HepG2 (cell line): ENCODE data around the gene IER2. TPM values are rescaled to one million over a fixed set of nuclear protein-coding genes. Genes with fewer than 3 reads are reported as not detected.

Experiments used
- ATF6 ChIP-seq: sonication (generic); formaldehyde crosslinking; conservative IDR thresholded peaks from 2 replicates; pipeline ENCODE4 v1.4.0; 2020; ENCODE audit warnings: missing genetic modification reagents
- BORCS8-MEF2B ChIP-seq: sonication (generic); formaldehyde crosslinking; IDR thresholded peaks from 2 replicates; pipeline ENCODE4 v1.8.0; 2022; ENCODE audit warnings: mild to moderate bottlenecking, missing genetic modification reagents
- CTCF ChIP-seq: sonication (generic); formaldehyde crosslinking; IDR thresholded peaks from 2 replicates; pipeline ENCODE4 v1.5.0; 2020; ENCODE audit warnings: mild to moderate bottlenecking, missing genetic modification reagents, moderate library complexity
- FOXC1 ChIP-seq: sonication (generic); formaldehyde crosslinking; IDR thresholded peaks from 2 replicates; pipeline ENCODE4 v1.8.0; 2022; ENCODE audit warnings: mild to moderate bottlenecking, missing genetic modification reagents, borderline replicate concordance
- HNF4G ChIP-seq, 2 experiments: sonication (generic) in 1 of 2; formaldehyde crosslinking in 1 of 2; IDR thresholded peaks; 2 replicates each; pipeline versions ENCODE4 v1.4.0 to v1.6.1; 2011 to 2020; ENCODE audit warnings: borderline replicate concordance in 2 of 2, low read depth in 2 of 2, mild to moderate bottlenecking in 2 of 2, low read length in 1 of 2, missing genetic modification reagents in 1 of 2, moderate library complexity in 1 of 2
- ISL2 ChIP-seq: sonication (generic); formaldehyde crosslinking; IDR thresholded peaks from 2 replicates; pipeline ENCODE4 v1.5.0; 2020; ENCODE audit warnings: missing genetic modification reagents
- ISX ChIP-seq: sonication (generic); formaldehyde crosslinking; conservative IDR thresholded peaks from 2 replicates; pipeline ENCODE4 v1.5.0; 2020; ENCODE audit warnings: missing genetic modification reagents
- KLF11 ChIP-seq: IDR thresholded peaks from 2 replicates; pipeline ENCODE4 v1.6.1; 2016; ENCODE audit warnings: missing compliant biosample characterization
- MTA1 ChIP-seq: sonication (generic); formaldehyde crosslinking; IDR thresholded peaks from 2 replicates; pipeline ENCODE4 v1.4.0; 2020; ENCODE audit warnings: missing genetic modification reagents, mild to moderate bottlenecking, borderline replicate concordance
- MYNN ChIP-seq: sonication (generic); formaldehyde crosslinking; IDR thresholded peaks from 2 replicates; pipeline ENCODE4 v1.4.0; 2020; ENCODE audit warnings: mild to moderate bottlenecking, low read depth, missing genetic modification reagents
- PTBP1 ChIP-seq: fragments of 200-400 bp; formaldehyde crosslinking; IDR thresholded peaks from 2 replicates; pipeline ENCODE4 v1.6.1; 2018; ENCODE audit warnings: low read length, low read depth; ENCODE audit not compliant: poor library complexity, severe bottlenecking
- SAFB2 ChIP-seq: sonication (generic); formaldehyde crosslinking; IDR thresholded peaks from 2 replicates; pipeline ENCODE4 v1.5.1; 2020; ENCODE audit warnings: missing genetic modification reagents, low read depth, mild to moderate bottlenecking, borderline replicate concordance
- SIX1 ChIP-seq: sonication (generic); formaldehyde crosslinking; IDR thresholded peaks from 2 replicates; pipeline ENCODE4 v1.4.0; 2020; ENCODE audit warnings: missing genetic modification reagents, borderline replicate concordance
- TFAP4 ChIP-seq: sonication (generic); IDR thresholded peaks from 2 replicates; pipeline ENCODE4 v1.6.1; 2016; ENCODE audit warnings: low read depth, borderline replicate concordance
- ZMAT3 ChIP-seq: sonication (generic); formaldehyde crosslinking; conservative IDR thresholded peaks from 2 replicates; pipeline ENCODE4 v1.7.0; 2021; ENCODE audit warnings: missing genetic modification reagents
- ZNF451 ChIP-seq: sonication (generic); formaldehyde crosslinking; IDR thresholded peaks from 2 replicates; pipeline ENCODE4 v1.5.0; 2020; ENCODE audit warnings: mild to moderate bottlenecking, missing genetic modification reagents
- ZNF558 ChIP-seq: sonication (generic); formaldehyde crosslinking; IDR thresholded peaks from 2 replicates; pipeline ENCODE4 v1.9.0; 2022; ENCODE audit warnings: mild to moderate bottlenecking, missing genetic modification reagents, borderline replicate concordance
- polyA plus RNA-seq, 8 experiments: library from polyadenylated mRNA; depleted of rRNA in 3 of 8; stranded (reverse) in 7 of 8; unstranded in 1 of 8; fragments of >200 nt; fragmentation: Illumina TruSeq in 4 of 8; extraction: Trizol in 4 of 8; gene quantifications; 2 replicates each; pipeline versions ENCODE4 v1.2.1 to v1.2.3, GENCODE V29; 2011 to 2016; ENCODE audit warnings: low read depth in 4 of 8, missing spikeins in 1 of 8, mixed read lengths in 1 of 8; ENCODE audit not compliant: insufficient read depth in 1 of 8
- total RNA-seq, 5 experiments: library from RNA; depleted of rRNA; stranded (reverse); fragments of >200 nt; fragmentation: Illumina TruSeq; extraction: Trizol; gene quantifications; 2 replicates each; pipeline ENCODE4 v1.2.3, GENCODE V29; 2016; ENCODE audit warnings: low read depth in 1 of 5
- TF ChIP-seq, protein P1 (sequence below), 2 experiments: sonication (generic) in 1 of 2; formaldehyde crosslinking in 1 of 2; IDR thresholded peaks; 2 replicates each; pipeline versions ENCODE4 v1.4.0 to v1.6.1; 2018 to 2020; ENCODE audit warnings: missing genetic modification reagents in 2 of 2, borderline replicate concordance in 1 of 2, low read depth in 1 of 2, mild to moderate bottlenecking in 1 of 2, missing biosample characterization in 1 of 2
- TF ChIP-seq, protein P2 (sequence below): conservative IDR thresholded peaks from 2 replicates; pipeline ENCODE4 v1.6.1; 2018; ENCODE audit warnings: missing genetic modification reagents

The IER2 gene
- total and polyA plus RNA-seq, 2 of the 13 experiments (the other 11 are each of a cell fraction or from before 2014, with no cell fraction given), result 10.1 to 14.3 TPM

- 0 out of 2 replicates have a peak, but pooled peaks have one; percentile 48 for TF ChIP-seq ISL2 (CRISPR knock-in tag)
- TF ChIP-seq FOXC1 (CRISPR knock-in tag), result peak; percentile 87; the same call in 1 of the 2 replicates
- TF ChIP-seq HNF4G (IDR thresholded peaks at IDR 0.05; ENCODE audit: borderline replicate concordance, low read depth, low read length), result peak; percentile 39; the same call in 1 of the 2 replicates
- TF ChIP-seq HNF4G (CRISPR knock-in tag; IDR thresholded peaks at IDR 0.05; ENCODE audit: borderline replicate concordance, low read depth), result no peak
- peak; percentile 90 for TF ChIP-seq CTCF (CRISPR knock-in tag)
- no peak; the same call in 1 of the 2 replicates for TF ChIP-seq MYNN
- TF ChIP-seq ATF6, result 0 out of 2 replicates have a peak, but pooled peaks have one; percentile 52
- TF ChIP-seq ZNF451 (CRISPR knock-in tag), result peak; percentile 39; the same call in 1 of the 2 replicates
- TF ChIP-seq KLF11, result no peak; the same call in 1 of the 2 replicates
- TF ChIP-seq SAFB2, result no peak; the same call in 1 of the 2 replicates
- TF ChIP-seq PTBP1, result peak; percentile 68
- no peak for TF ChIP-seq ISX (CRISPR knock-in tag)
- peak; percentile 74; the same call in 1 of the 2 replicates for TF ChIP-seq MTA1 (CRISPR knock-in tag)
- peak; percentile 76; the same call in 1 of the 2 replicates for TF ChIP-seq BORCS8-MEF2B
- TF ChIP-seq, protein P1, sequence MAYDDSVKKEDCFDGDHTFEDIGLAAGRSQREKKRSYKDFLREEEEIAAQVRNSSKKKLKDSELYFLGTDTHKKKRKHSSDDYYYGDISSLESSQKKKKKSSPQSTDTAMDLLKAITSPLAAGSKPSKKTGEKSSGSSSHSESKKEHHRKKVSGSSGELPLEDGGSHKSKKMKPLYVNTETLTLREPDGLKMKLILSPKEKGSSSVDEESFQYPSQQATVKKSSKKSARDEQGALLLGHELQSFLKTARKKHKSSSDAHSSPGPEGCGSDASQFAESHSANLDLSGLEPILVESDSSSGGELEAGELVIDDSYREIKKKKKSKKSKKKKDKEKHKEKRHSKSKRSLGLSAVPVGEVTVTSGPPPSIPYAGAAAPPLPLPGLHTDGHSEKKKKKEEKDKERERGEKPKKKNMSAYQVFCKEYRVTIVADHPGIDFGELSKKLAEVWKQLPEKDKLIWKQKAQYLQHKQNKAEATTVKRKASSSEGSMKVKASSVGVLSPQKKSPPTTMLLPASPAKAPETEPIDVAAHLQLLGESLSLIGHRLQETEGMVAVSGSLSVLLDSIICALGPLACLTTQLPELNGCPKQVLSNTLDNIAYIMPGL (CRISPR knock-in tag; IDR thresholded peaks at IDR 0.05; ENCODE audit: borderline replicate concordance in 1 of 2, low read depth in 1 of 2), result peak; percentile 95 to 96
- 0 out of 2 replicates have a peak, but pooled peaks have one; percentile 25 for TF ChIP-seq SIX1 (CRISPR knock-in tag)
- TF ChIP-seq, protein P2, sequence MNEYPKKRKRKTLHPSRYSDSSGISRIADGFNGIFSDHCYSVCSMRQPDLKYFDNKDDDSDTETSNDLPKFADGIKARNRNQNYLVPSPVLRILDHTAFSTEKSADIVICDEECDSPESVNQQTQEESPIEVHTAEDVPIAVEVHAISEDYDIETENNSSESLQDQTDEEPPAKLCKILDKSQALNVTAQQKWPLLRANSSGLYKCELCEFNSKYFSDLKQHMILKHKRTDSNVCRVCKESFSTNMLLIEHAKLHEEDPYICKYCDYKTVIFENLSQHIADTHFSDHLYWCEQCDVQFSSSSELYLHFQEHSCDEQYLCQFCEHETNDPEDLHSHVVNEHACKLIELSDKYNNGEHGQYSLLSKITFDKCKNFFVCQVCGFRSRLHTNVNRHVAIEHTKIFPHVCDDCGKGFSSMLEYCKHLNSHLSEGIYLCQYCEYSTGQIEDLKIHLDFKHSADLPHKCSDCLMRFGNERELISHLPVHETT, result peak; percentile 85; the same call in 1 of the 2 replicates
- TF ChIP-seq TFAP4, result peak; percentile 35; the same call in 1 of the 2 replicates
- 0 out of 2 replicates have a peak, but pooled peaks have one; percentile 79 for TF ChIP-seq ZNF558 (CRISPR knock-in tag)
- peak; percentile 81 for TF ChIP-seq ZMAT3
Observed at GRCh38 chr19:13150187-13150930, at the start of gene IER2, which contains the start of gene STX10 (continued).
